GM23338 (cell line): ENCODE measurements around the gene DDX27. TPM values are rescaled to one million over a fixed set of nuclear protein-coding genes. Genes with fewer than 3 reads are reported as not detected.

Source experiments
- CTCF ChIP-seq, 2 experiments: fragments of 200-600 bp in 1 of 2; sonication (generic) in 1 of 2; conservative IDR thresholded peaks; 2 replicates each; pipeline versions ENCODE4 v1.5.1 to v1.6.1; 2016 to 2017; ENCODE audit warnings: antibody characterized with exemption in 2 of 2, low read depth in 2 of 2, mild to moderate bottlenecking in 2 of 2, moderate library complexity in 1 of 2
- ETS1 ChIP-seq: IDR thresholded peaks from 2 replicates; pipeline ENCODE4 v1.6.1; 2016; ENCODE audit warnings: antibody characterized with exemption
- JUNB ChIP-seq: IDR thresholded peaks from one replicate; pipeline ENCODE4 v1.6.1; 2016; ENCODE audit warnings: antibody characterized with exemption; ENCODE audit not compliant: unreplicated experiment
- POLR2AphosphoS5 ChIP-seq: IDR thresholded peaks from 2 replicates; pipeline ENCODE4 v1.6.1; 2016; ENCODE audit warnings: antibody characterized with exemption, low read depth
- ZNF462 ChIP-seq: fragments of 250-450 bp; sonication (Bioruptor Pico); IDR thresholded peaks from 2 replicates; pipeline ENCODE4 v1.5.0; 2020; ENCODE audit warnings: mild to moderate bottlenecking, moderate library complexity
- polyA plus RNA-seq: library from polyadenylated mRNA; unstranded; fragments of >200 nt; fragmentation: Nextera tagmentation; extraction: Ambion mirVana; gene quantifications from 2 replicates; pipeline ENCODE4 v1.2.1, GENCODE V29; 2016
- small RNA-seq: library from RNA; depleted of rRNA; stranded (forward); fragments of <200 nt; gene quantifications from one replicate; pipeline ENCODE3, GENCODE V24; 2014; ENCODE audit warnings: low replicate concordance
- total RNA-seq: library from RNA; depleted of rRNA; stranded (reverse); fragments of >200 nt; shearing (Covaris generic); gene quantifications from 2 replicates; pipeline ENCODE4 v1.2.3, GENCODE V29; 2014; rRNA removed

Gene DDX27
- total and polyA plus RNA-seq, 2 experiments from 2014 or later, result 53.3 to 81.3 TPM

- TF ChIP-seq ETS1, result no peak
- TF ChIP-seq POLR2AphosphoS5, result no peak
- TF ChIP-seq JUNB, result no peak
- TF ChIP-seq ZNF462 (CRISPR knock-in tag), result no peak
- TF ChIP-seq CTCF (conservative IDR thresholded peaks at IDR 0.05; ENCODE audit: low read depth in 2 of 2), result no peak
Observed at GRCh38 chr20:49293122-49293521, 73.9 kb downstream of the DDX27 start (continued).

Small RNA genes lying within 50 kb of the gene (small RNA-seq; reads per million reads assigned to genes)
- gene SNORD12B, result 15,277 reads per million, percentile 100 among the genes with 10 or more reads in this experiment
- 8,436 reads per million, percentile 100 among the genes with 10 or more reads in this experiment for gene SNORD12C

Other genes with a start within 250 kb of the DDX27 start
- gene CSE1L, start 173.1 kb upstream of the DDX27 start, total RNA-seq, result 312 and 326 TPM in 2 replicates
- 147 and 163 TPM in 2 replicates for gene CSE1L, start 173.1 kb upstream of the DDX27 start, polyA plus RNA-seq
- gene STAU1, start 31.1 kb upstream of the DDX27 start, total RNA-seq, result 102 and 111 TPM in 2 replicates
- gene STAU1, start 31.1 kb upstream of the DDX27 start, polyA plus RNA-seq, result 102 and 104 TPM in 2 replicates
- gene ZNFX1, start 58.6 kb downstream of the DDX27 start, total RNA-seq, result 11.1 and 12.1 TPM in 2 replicates
- gene ZNFX1, start 58.6 kb downstream of the DDX27 start, polyA plus RNA-seq, result 6.1 and 6.2 TPM in 2 replicates